ENCODE measurements around the gene ANAPC16.
"Not testable (repeated sequence)": the region's sequence is repeated elsewhere in the genome, so short reads cannot be mapped to it uniquely, and the experiment has no call there.

ANAPC16 gene

DNA sequence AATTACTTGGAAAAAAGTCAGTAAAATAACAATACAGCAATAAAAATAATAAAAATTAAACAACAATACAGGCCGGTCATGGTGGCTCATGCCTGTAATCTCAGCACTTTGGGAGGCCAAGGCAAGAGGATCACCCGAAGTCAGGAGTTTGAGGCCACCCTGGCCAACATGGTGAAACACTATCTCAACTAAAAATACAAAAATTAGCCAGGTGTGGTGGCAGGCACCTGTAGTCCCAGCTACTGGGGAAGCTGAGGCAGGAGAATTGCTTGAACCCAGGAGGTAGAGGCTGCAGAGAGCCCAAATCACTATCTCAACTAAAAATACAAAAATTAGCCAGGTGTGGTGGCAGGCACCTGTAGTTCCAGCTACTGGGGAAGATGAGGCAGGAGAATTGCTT is 4.0 kb upstream of the ANAPC16 start:
- not testable (repeated sequence) for DNase-seq (ENCODE audit: low read depth)

DNA sequence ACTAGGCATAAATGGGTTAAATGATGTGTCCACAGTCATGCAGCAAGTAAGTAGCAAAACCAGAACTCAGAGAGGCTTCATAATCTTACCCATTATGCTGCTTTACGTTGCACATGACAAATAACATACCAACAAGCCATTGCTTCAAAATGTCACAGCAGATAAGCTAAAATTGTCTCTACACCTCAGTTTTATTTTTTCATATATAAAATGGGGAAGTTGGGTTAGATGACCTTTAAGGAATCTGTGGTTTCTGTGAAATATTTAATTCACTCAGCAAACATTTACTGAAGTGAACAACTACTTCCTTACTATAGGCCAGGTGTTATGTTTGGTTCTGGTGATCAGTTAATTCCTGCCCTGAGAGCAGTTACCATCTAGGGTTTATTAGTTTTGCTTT is 2.5 kb downstream of the ANAPC16 start:
- DNase-seq (ENCODE audit: low read depth) = no peak

DNA sequence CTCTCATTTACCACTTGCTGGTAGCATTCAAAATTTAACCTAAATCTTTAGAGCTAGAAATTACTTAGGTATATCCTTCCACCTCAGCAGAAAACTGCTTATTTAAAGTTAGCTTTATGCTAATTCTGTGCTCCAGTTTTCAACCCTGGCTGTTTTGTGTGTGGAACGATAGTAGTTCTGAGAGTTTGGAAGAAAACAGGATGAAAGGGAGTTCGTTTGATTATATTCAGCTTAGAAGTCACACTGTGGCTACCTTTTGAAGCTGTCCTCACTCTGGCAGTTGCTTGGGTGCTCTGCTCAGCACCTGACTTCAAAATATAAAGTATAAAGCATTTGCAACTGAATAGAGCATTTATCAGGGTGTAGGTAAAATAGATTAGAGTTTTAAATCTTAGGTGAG is 2.9 kb downstream of the ANAPC16 start:
- DNase-seq (ENCODE audit: low read depth) = no peak

DNA sequence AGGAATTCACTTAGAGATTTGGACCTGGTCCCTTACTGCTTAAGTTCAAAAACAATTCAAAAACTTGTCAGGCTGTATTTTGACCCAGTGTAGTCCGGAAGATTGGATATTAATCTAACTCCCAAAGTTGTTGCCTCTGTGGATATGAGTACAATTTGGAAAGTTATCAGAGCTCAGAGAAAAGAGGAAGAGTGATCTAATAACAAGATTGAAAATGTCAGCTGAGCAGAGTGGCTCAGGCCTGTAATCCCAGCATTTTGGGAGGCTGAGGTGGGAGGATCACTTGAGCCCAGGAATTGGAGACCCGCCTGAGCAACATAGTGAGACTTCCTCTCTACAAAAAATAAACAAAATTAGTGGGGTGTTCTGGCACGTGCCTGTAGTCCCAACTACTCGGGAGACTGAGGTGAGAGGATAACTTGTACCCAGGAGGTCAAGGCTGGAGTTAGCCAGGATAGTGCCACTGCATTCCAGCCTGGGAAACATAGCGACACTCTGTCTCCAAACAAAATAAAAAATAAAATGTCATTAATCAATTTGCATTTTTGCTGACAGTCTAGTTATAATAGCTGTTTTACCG is 3.5 kb downstream of the ANAPC16 start:
- DNase-seq (ENCODE audit: low read depth) = no peak

DNA sequence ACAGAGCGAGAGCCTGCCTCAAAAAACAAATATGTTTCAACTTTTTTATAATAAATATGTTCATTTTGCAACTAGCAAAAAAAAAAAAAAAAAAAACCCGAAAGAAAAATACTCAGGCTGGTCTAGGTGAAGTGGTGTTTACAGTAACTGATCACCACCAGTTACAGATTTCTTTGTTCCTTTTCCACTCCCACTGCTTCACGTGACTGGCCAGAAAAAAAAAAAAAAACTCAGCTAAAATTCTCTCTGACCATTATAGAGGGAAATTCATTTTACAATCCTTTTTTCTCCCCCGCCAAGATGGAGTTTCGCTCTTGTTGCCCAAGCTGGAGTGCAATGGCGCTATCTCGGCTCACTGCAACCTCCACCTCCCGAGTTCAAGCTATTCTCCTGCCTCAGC is 4.8 kb downstream of the ANAPC16 start:
- no peak for DNase-seq (ENCODE audit: low read depth)

DNA sequence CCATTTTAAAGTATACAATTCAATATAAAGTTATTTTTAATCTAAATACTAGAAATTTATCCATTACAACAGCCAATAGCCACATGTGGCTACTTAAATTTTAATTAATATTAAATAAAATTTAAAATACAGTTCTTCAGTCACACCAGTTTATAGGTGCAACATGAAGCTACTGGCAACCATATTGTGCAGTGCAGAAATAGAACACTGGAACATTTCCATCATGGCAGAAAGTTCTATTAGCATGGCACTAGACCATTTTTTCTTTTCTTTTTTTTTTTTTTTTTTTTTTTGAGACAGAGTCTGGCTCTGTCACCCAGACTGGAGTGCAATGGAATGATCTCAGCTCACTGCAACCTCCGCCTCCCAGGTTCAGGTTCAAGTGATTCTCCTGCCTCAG is 5.5 kb downstream of the ANAPC16 start:
- no peak for DNase-seq (ENCODE audit: low read depth)

DNA sequence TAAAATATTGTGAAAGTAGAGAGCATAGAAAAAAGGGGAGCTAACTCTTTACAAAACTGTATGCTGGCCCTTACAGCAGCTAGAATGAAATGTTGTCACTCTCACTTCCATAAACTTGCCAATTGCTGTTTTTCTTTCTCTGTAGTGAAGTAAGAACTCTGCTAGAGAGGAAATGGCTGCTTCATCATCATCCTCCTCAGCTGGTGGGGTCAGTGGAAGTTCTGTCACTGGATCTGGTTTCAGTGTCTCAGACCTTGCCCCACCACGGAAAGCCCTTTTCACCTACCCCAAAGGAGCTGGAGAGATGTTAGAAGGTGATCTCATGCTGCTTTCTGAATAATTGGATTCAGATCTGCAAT is 7.9 kb downstream of the ANAPC16 start:
- peak; percentile 16 for DNase-seq (ENCODE audit: low read depth)

DNA sequence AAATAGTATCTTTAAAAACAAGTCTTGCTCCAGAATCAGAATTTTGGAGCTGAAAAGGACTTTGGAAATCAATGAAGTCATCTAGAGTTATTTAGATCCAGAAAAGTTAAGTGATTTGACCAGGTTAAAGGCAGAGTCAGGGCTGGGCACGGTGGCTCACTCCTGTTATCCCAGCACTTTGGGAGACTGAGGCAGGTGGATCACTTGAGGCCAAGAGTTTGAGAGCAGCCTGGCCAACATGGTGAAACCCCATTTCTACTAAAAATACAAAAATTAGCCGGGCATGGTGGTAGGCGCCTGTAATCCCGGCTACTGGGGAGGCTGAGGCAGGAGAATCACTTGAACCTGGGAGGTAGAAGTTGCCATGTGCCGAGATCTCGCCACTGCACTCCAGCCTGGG is 8.4 kb downstream of the ANAPC16 start:
- DNase-seq (ENCODE audit: low read depth) = not testable (repeated sequence)

DNA sequence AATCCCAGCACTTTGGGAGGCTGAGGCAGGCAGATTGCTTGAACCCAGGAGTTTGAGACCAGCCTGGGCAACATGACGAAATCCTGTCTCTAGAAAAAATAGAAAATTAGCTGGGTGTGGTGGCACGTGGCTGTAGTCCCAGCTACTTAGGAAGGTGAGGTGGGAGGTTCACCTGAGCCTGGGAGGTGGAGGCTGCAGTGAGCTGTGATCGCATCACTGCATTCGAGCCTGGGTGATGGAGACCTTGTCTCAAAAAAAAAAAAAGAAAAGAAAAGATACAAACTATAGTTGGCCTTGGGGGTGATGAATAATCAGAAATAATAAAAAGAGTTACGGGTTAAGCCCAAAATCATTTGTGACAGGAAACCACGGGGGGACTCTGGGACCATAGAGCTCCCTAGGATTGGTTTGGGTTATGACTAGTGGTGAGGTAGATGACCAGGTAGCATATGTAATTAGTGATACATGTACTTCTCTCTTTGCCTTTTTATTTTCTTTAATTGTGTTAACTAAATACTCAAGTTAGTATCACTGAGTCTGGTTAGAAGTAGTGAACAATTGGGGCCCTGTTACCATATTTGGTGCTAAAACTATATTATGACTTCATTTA is 10.7 kb downstream of the ANAPC16 start:
- no peak for DNase-seq (ENCODE audit: low read depth)

DNA sequence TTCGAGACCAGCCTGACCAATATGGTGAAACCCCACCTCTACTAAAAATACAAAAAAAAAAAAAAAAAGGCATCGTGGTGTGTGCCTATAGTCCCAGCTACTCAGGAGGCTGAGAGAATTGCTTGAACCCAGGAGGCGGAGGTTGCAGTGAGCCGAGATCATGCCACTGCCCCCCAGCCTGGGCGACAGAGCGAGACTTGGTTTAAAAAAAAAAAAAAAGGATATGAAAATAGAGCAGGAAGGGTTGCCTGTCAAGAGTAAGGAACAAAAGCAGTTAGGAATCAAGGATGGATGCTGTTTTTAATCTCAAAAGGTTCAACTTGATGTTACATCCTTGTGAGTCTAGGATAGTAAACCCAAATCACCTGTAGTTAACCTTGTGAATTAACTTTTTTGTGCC is 12.0 kb downstream of the ANAPC16 start:
- DNase-seq (ENCODE audit: low read depth) = no peak

DNA sequence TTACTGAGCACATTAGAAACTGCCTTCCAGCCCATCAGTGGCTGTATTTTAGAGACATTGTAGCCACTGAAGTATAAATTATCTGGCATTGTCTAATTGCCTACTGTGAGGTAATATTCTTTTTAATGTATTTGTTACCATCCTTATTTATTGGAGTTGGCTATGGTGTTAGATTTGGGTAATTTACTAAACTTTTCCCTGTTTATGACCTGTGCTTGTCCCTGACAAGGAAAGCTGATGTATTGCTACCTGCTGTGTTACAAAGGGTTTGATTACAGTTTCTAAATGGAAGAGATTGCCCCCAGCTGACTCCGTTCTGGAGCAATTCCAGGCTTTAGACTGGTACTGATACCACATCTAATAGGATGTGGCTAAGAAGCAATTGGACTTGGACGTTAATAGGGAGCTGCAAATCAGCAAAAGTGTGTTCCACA is 12.5 kb downstream of the ANAPC16 start:
- no peak for DNase-seq (ENCODE audit: low read depth)

DNA sequence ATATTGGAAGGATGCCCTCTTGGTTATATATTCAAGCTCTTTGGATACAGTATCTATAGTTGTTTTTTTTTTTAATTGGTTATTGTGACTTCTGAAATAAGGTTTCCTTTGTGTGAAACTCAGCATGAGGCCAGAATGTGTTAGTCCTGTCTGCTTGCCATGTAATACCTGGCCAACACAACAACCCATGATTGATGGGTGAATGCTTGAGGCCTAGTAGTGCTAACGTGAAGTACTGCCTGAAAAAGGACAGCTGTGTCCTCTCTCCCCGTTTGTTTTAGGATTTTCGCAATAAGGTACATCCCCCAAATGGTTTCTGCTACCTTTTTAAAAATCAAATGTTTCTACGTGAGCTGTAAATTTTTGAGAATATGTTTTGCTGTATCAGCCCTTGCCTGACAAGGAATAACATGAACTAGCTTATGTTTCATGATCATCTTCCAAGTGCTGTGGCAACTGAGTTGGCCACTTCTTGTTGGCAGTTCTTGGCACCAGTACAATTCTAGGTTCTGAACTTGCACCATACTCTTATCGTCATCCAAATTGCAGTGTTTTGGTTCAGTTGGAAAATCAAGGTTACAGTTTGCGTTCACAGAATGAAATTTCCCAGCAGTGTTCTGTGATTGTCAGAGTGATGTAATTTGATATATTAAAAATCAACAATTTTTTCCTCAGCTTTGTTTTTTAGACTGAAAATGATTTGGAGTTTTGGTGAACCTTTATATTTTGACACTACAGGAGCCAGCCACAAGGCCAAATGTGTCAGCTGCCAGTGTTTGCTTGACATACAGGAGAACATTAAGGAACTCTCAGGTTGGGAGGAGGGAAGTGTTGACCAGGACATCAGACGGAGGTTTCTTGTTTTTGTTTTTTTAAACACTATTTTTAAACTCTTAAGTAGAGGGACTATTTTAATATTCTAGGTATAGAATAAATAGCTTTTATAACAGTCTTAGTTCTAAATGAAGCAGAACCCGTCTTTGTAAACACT is 13.7 kb downstream of the ANAPC16 start:
- no peak for DNase-seq (ENCODE audit: low read depth)

DNA sequence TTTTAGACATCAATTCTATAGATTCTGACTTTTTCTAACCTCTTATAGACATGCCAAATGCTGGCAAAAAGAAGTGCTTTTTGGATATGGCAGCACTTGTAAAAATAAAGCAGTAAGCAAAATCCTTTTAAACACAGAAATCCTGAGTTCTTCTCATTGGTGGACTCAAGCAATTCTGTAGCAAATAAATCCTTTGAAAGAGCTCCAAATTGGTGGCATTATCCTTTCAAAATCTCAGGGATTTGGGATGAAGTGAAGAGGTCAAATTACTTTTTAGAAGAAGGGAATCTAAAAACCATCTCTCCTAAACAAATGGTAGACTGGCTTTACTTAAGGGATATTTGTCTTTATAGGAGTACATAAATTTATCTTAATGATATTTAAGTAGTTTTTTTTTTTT is 17.8 kb downstream of the ANAPC16 start:
- DNase-seq (ENCODE audit: low read depth) = no peak

DNA sequence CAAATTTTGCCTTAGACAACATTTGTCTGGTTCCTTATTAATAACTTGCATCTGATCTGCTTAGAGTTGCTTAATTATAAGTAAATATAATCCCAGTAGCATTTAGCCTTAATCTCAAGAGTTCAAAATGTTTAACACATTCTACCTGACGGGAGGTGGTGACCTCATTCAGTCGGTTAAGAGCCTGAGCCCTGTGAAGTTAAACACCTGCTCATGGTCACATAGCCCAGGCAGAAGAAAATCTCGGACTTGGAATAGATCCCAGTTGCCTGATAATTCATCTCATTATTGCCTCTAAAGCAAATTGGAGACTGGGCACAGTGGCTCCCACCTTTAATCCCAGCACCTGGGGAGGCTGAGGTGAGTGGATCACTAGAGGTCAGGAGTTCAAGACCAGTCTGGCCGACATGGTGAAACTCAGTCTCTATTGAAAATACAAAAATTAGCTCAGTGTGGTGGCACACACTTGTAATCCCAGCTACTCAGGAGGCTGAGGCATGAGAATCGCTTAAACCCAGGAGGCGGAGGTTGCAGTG is 18.8 kb downstream of the ANAPC16 start:
- DNase-seq (ENCODE audit: low read depth) = no peak

DNA sequence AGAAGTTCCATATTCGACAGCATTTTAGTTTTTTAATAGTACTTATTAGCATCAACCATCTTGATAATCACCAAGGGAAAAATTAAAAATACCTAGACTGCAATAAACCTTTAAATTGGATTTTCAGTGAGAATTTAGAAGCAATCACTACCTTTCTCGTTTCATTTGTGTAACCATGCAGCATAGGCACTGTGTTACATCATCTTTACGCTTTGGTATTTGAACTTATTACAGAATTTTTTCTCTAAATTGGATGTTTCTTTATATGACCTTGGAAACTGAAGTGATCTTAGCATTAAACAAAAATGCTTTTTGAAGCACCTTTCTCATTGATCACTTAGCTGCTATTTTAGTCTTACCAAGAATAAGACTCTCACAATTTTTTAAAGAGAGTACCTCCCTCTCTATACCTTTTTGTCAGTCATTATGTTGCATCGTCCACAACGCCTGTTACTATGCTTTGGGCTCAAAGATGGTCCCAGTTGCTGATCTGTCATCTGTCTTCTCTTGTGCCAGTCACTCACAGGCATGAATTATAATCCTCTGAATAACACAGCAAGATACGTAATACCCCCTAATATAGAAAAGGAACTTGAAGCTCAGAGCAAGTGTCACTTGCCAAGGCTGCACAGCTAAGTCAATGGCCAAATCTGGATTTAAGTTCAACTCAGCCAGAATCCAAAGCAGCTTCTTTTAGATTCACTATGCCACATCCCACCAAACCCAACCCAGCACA is 19.9 kb downstream of the ANAPC16 start:
- no peak for DNase-seq (ENCODE audit: low read depth)

DNA sequence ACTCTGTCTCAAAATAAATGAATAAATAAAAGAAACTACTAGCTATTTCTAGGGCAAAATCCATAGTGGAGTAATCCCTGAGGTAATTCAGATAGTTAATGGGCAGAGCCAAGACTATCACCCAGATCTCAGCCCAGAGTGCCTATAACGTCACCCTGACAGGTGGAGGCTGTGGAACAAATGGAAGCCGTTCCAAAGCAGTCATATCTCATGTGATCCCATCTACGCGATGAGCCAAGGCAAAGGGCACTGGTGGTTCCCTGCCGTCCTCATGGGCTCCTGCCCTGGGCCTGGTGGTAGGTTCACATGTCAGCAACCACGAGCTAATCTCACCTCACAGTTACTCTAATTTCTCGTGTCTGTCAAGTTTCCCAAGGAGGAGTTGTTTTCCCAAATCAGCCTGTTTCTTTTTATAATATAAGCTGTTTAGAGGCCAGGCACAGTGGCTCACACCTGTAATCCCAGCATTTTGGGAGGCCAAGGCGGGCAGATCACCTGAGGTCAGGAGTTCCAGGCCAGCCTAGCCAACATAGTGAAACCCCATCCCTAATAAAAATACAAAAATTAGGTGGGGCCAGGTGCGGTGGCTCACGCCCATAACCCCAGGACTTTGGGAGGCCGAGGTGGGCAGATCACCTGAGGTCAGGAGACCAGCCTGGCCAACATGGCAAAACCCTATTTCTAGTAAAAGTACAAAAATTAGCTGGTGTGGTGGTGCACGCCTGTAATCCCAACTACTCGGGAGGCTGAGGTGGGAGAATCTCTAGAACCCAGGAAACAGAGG is 22.8 kb downstream of the ANAPC16 start:
- no peak for DNase-seq (ENCODE audit: low read depth)

DNA sequence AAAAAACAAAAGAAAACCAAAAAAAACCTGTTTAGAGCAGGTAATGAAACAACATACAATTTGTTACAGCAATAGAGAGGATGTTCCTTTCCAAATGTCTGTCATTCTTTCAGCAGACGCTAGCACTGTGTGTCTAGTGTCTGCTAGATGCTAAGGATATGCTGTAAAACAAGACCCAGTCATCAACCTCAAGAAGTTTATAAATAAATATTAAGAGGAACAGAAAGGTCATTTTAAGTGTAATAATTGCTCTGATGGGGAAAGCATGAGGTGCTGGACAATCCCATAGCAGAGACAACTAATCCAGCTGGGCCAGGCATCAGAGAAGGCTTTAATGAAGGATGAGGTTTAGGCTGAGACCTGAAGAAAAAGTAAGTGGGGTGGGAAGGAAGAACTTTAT is 23.6 kb downstream of the ANAPC16 start:
- peak; percentile 36 for DNase-seq (ENCODE audit: low read depth)

DNA sequence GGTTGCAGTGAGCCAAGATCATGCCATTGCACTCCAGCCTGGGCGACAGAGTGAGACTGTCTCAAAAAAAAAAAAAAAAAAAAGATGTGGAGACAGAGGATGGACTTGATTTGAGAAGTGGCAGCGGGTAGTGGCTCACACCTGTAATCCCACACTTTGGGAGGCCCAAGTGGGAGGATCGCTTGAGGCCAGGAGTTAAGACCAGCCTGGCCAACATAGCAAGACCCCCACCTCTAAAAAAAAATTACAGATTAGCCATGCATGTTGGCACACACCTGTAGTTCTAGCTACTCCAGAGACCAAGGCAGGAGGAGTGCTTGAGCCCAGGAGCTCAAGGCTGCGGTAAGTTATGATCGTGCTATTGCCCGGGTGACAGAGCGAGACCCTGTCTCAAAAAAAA is 24.6 kb downstream of the ANAPC16 start:
- no peak for DNase-seq (ENCODE audit: low read depth)

DNA sequence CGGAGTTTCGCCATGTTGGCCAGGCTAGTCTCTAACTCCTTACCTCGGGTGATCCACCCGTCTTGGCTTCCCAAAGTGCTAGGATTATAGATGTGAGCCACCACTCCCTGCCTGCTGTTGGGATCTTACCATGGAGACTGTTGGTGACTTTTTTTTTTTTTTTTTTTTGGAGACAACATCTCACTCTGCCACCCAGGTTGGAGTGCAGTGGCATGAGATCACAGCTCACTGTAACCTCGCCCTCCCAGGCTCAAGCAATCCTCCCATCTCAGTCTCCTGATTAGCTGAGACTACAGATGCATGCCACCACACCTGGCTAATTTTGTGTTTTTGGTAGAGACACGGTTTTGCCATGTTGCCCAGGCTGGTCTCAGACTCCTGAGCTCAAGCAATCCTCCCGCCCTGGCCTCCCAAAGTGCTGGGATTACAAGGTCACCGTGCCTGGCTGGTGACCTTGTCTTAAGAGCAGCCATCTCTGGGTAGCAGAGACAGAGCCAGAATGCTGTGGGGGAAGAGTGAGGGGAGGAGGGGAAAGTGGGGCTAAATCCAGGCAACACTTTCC is 26.0 kb downstream of the ANAPC16 start:
- DNase-seq (ENCODE audit: low read depth) = no peak

DNA sequence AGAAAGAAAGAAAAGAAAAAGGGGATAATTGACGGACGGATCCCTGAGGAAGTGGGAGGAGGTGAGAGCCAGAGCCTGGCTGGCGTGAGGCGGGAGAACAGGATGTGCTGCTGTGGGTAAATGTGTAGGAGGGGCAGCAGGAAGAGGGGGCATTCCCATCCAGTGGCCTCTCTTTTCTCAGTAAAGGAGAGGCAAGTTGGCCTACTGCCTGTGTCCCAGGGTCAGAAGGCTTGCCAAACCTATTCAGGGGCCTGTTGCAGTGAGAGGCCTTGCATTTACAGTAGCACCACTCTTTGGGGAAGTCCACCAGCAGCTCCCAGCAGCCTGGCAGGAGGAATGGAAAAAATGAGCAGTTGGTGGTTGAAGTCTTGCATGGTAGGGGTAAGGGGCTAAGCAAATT is 26.9 kb downstream of the ANAPC16 start:
- DNase-seq (ENCODE audit: low read depth) = peak; percentile 54

DNA sequence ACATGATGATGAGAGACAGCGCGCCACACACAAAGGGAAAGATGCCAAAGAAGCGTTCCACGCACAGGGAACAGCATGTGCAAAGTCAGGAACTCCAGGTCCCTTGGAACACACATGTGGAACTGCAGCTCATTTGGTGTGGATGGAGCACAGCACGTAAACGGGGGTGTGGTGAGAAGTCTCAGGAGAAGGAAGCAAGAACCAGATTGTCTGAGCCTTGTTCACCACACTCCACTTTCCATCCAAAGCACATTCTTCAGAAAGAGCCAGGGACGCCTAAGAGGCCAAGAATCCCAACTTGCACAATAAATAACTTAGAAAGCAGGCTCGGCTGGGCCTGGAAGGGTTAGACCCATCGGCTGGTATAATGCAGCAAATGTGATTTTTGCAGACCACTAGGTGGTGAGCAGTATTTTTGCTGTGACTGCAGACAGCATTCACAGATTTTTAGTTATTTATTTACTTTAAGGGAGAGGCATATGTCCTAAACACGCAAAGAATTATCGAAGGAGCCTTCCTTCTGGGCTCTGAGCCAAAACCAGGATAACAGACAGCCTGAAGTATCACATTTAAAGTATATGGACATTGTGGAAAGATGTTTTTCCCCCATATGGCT is 28.1 kb downstream of the ANAPC16 start:
- DNase-seq (ENCODE audit: low read depth) = peak; percentile 97

Data from EH (cell line).